IMR-90 (cell line): ENCODE measurements around the gene KDM6B.

Experiments
- BHLHE40 ChIP-seq: fragments of 150-350 bp; IDR thresholded peaks from 2 replicates; pipeline ENCODE4 v1.6.1; 2016; ENCODE audit warnings: mild to moderate bottlenecking, low read depth, low read length
- CEBPB ChIP-seq: IDR thresholded peaks from 2 replicates; pipeline ENCODE4 v1.6.1; 2012; ENCODE audit warnings: low read depth, low read length, improper control_type of control experiment
- CTCF ChIP-seq: conservative IDR thresholded peaks from 2 replicates; pipeline ENCODE4 v1.5.1; 2012; ENCODE audit warnings: mild to moderate bottlenecking, low read depth, low read length, improper control_type of control experiment
- MAFK ChIP-seq: IDR thresholded peaks from 2 replicates; pipeline ENCODE4 v1.6.1; 2012; ENCODE audit warnings: low read depth, low read length, improper control_type of control experiment
- POLR2A ChIP-seq: IDR thresholded peaks from 2 replicates; pipeline ENCODE4 v1.6.1; 2012; ENCODE audit warnings: mild to moderate bottlenecking, low read depth, low read length
- RAD21 ChIP-seq: IDR thresholded peaks from 2 replicates; pipeline ENCODE4 v1.6.1; 2012; ENCODE audit warnings: low read length, improper control_type of control experiment
- TF ChIP-seq, protein P1 (sequence below): fragments of 150-350 bp; IDR thresholded peaks from 2 replicates; pipeline ENCODE4 v1.6.1; 2017; ENCODE audit warnings: mild to moderate bottlenecking, antibody characterized with exemption, low read length, low read depth

DNA sequence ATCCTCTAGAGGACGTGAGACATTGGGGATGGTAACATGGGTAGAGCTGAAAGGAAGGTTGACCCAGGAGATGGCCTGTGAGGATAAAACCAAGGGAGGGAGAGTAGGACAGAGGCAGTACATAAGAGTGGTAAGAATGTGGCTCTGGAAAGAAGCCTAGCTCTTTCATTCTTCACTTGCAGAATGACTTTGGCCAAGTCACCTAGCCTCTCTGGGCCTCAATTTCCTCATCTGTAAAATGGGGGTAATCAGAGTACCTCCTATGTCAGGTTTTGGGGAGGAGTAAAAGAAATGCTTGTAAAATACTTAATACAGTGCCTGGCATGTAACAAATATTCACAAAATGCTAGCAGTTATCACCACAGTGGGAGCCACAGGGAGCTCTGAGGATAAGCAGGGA, 6.9 kb downstream of the KDM6B start:
- TF ChIP-seq POLR2A: peak; percentile 3; the same call in 1 of the 2 replicates
- TF ChIP-seq, protein P1, sequence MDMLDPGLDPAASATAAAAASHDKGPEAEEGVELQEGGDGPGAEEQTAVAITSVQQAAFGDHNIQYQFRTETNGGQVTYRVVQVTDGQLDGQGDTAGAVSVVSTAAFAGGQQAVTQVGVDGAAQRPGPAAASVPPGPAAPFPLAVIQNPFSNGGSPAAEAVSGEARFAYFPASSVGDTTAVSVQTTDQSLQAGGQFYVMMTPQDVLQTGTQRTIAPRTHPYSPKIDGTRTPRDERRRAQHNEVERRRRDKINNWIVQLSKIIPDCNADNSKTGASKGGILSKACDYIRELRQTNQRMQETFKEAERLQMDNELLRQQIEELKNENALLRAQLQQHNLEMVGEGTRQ: no peak
- no peak for TF ChIP-seq CTCF
- TF ChIP-seq BHLHE40: no peak
- TF ChIP-seq CEBPB: no peak
- no peak for TF ChIP-seq RAD21
- TF ChIP-seq MAFK: no peak
